A673 (cell line): Measurements from ENCODE around the gene MYOG. TPM values are rescaled to one million over a fixed set of nuclear protein-coding genes. Genes with fewer than 3 reads are reported as not detected.
A peak's percentile ranks its signal among the peaks of the same experiment; 100 is the strongest.

ENCODE experiments used
- BruUV-seq: library from RNA; stranded (reverse); fragments of 400-500 nt; replicated peaks from 2 replicates; lab custom pipeline; 2021; lab: Mats Ljungman, UMichigan
- CTCF ChIA-PET: fragments of 300-600 bp; sonication (Branson Sonifier 250); formaldehyde crosslinking; loops from one replicate; lab custom pipeline; 2022; ENCODE audit warnings: antibody characterized with exemption; lab: Charles Lee
- POLR2A ChIA-PET: fragments of 300-600 bp; sonication (Branson Sonifier 250); formaldehyde crosslinking; loops from one replicate; lab custom pipeline; 2022; ENCODE audit warnings: antibody characterized with exemption; ENCODE audit not compliant: low non-redundant PET; lab: Charles Lee
- DNase-seq: peaks from one replicate; pipeline ENCODE4 v3.0.0-alpha.2; 2015; ENCODE audit warnings: low spot score
- H3K27ac ChIP-seq: fragments of 200-600 bp; sonication (generic); 2 replicates; pipeline ENCODE4 v1.5.1; 2016; ENCODE audit warnings: mixed run types, low read depth, mild to moderate bottlenecking, mixed read lengths, antibody characterized with exemption, low read length; ENCODE audit not compliant: poor library complexity, severe bottlenecking
- H3K27me3 ChIP-seq: fragments of 200-600 bp; sonication (generic); replicated peaks from 2 replicates; pipeline ENCODE4 v1.6.1; 2017; ENCODE audit warnings: mixed run types, low read depth, mild to moderate bottlenecking, mixed read lengths, antibody characterized with exemption, low read length; ENCODE audit not compliant: insufficient read depth, poor library complexity
- H3K36me3 ChIP-seq: fragments of 200-600 bp; sonication (generic); 2 replicates; pipeline ENCODE4 v1.6.1; 2016; ENCODE audit warnings: mixed run types, mild to moderate bottlenecking, mixed read lengths, antibody characterized with exemption, low read length; ENCODE audit not compliant: insufficient read depth, poor library complexity, severe bottlenecking
- H3K4me1 ChIP-seq: fragments of 200-600 bp; sonication (generic); 2 replicates; pipeline ENCODE4 v1.6.1; 2017; ENCODE audit warnings: mixed run types, mild to moderate bottlenecking, mixed read lengths, antibody characterized with exemption, low read length; ENCODE audit not compliant: insufficient read depth, poor library complexity, severe bottlenecking
- H3K4me3 ChIP-seq: fragments of 200-600 bp; sonication (generic); 2 replicates; pipeline ENCODE4 v1.5.1; 2016; ENCODE audit warnings: low read depth, mixed run types, mild to moderate bottlenecking, mixed read lengths, low read length; ENCODE audit not compliant: poor library complexity, severe bottlenecking
- H3K9me3 ChIP-seq: fragments of 200-600 bp; sonication (generic); 2 replicates; pipeline ENCODE4 v1.6.1; 2016; ENCODE audit warnings: mixed run types, low read depth, mild to moderate bottlenecking, mixed read lengths, antibody characterized with exemption, low read length; ENCODE audit not compliant: poor library complexity, severe bottlenecking
- CTCF ChIP-seq: fragments of 300-800, 200-600 bp; sonication (generic); conservative IDR thresholded peaks from 2 replicates; pipeline ENCODE4 v1.5.1; 2017; ENCODE audit warnings: low read depth, mild to moderate bottlenecking, antibody characterized with exemption, low read length, moderate library complexity, mixed read lengths
- EZH2 ChIP-seq: fragments of 200-600 bp; sonication (generic); IDR thresholded peaks from 2 replicates; pipeline ENCODE4 v1.6.1; 2017; ENCODE audit warnings: borderline replicate concordance, low read depth, mild to moderate bottlenecking, mixed read lengths, antibody characterized with exemption, low read length; ENCODE audit not compliant: poor library complexity, severe bottlenecking
- intact Hi-C: fragments of 100-400 bp; cut with micrococcal nuclease; formaldehyde crosslinking; loops from one replicate; pipeline ENCODE4 v1.10.0; 2022; ENCODE audit not compliant: unreplicated experiment
- total RNA-seq: library from RNA; stranded (reverse); gene quantifications from 2 replicates; pipeline ENCODE4 v1.2.3, GENCODE V29; 2021

MYOG gene
- total RNA-seq, 1 experiment from 2014 or later: not detected

GRCh38 chr1:203117611-203118575, 32.1 kb upstream of the MYOG start:
- no peak overlapping the region for H3K4me3 ChIP-seq
- intact Hi-C loops: loop anchor here (1.0 to 5.0 kb wide), 2 partner anchors 54 to 98 kb away; no protein-coding TSS in a partner anchor
- no TSS peak for BruUV-seq

GRCh38 chr1:203116091-203116820, 30.4 kb upstream of the MYOG start:
- no peak overlapping the region for H3K27ac ChIP-seq
- no peaks in the 10 kb centered on the region for H3K9me3 ChIP-seq
- intact Hi-C loops: loop anchor here (5.0 kb wide), 1 partner anchor 56 kb away; no protein-coding TSS in a partner anchor
- no peak for TF ChIP-seq CTCF
- no peak for TF ChIP-seq EZH2
- H3K27me3 ChIP-seq: peaks cover 60% of the 10 kb centered on the region
- POLR2A ChIA-PET: no interaction called here
- H3K4me1 ChIP-seq: peaks cover 2% of the 10 kb centered on the region
- no peak overlapping the region for H3K4me3 ChIP-seq
- CTCF ChIA-PET: no interaction called here
- no peaks in the 10 kb centered on the region for H3K36me3 ChIP-seq
- no TSS peak for BruUV-seq
- DNase-seq: no peak

More at GRCh38 chr1:203117611-203118575, 32.1 kb upstream of the MYOG start:
- Histone ChIP-seq H3K36me3 (no peaks in the 10 kb centered on the region), H3K27ac (no peak overlapping the region), H3K27me3 (peaks cover 45% of the 10 kb centered on the region), H3K9me3 (no peaks in the 10 kb centered on the region), H3K4me1 (peaks cover 2% of the 10 kb centered on the region)
- ChIA-PET CTCF (interaction anchor here (0.7 to 1.6 kb wide), 4 partner anchors 8 to 98 kb away, joined by 3 to 21 read pairs (median 8); no protein-coding TSS in a partner anchor), POLR2A (no interaction called here)
- peak; percentile 74 for DNase-seq
- TF ChIP-seq CTCF: peak; percentile 66
- no peak for TF ChIP-seq EZH2

GRCh38 chr1:203114202-203114601, 28.4 kb upstream of the MYOG start:
- DNase-seq: no peak
- intact Hi-C loops: no loop called here
- H3K27ac ChIP-seq: no peak overlapping the region
- no peaks in the 10 kb centered on the region for H3K9me3 ChIP-seq
- H3K27me3 ChIP-seq: peaks cover 72% of the 10 kb centered on the region
- no peak overlapping the region for H3K4me3 ChIP-seq
- POLR2A ChIA-PET: no interaction called here
- BruUV-seq: no TSS peak
- H3K4me1 ChIP-seq: peaks cover 2% of the 10 kb centered on the region
- CTCF ChIA-PET: no interaction called here
- no peak for TF ChIP-seq CTCF
- no peak for TF ChIP-seq EZH2
- no peaks in the 10 kb centered on the region for H3K36me3 ChIP-seq
